Suprapubic skin (tissue), 4 donors: ENCODE measurements around the gene PLXNA2.

Source experiments
- EP300 ChIP-seq: sonication (generic); formaldehyde crosslinking; IDR thresholded peaks from one replicate; pipeline ENCODE4 v1.6.1; 2017; ENCODE audit warnings: antibody characterized with exemption
- POLR2A ChIP-seq, 2 donors: fragments of 450-650 bp; IDR thresholded peaks; one replicate each; pipeline ENCODE4 v1.6.1; 2017; ENCODE audit warnings: antibody characterized with exemption in 2 of 2, mild to moderate bottlenecking in 2 of 2, moderate library complexity in 2 of 2
- POLR2AphosphoS5 ChIP-seq, 3 donors: sonication (generic); formaldehyde crosslinking; IDR thresholded peaks; one replicate each; pipeline ENCODE4 v1.6.1; 2017; ENCODE audit warnings: antibody characterized with exemption in 3 of 3
- TF ChIP-seq, protein P1 (sequence below), 2 donors: fragments of 200-600 bp in 1 of 2; fragments of 450-650 bp in 1 of 2; sonication (generic) in 1 of 2; IDR thresholded peaks; one replicate each; pipeline ENCODE4 v1.5.1; 2016 to 2019; ENCODE audit warnings: antibody characterized with exemption in 2 of 2, mild to moderate bottlenecking in 1 of 2, moderate library complexity in 1 of 2

DNA sequence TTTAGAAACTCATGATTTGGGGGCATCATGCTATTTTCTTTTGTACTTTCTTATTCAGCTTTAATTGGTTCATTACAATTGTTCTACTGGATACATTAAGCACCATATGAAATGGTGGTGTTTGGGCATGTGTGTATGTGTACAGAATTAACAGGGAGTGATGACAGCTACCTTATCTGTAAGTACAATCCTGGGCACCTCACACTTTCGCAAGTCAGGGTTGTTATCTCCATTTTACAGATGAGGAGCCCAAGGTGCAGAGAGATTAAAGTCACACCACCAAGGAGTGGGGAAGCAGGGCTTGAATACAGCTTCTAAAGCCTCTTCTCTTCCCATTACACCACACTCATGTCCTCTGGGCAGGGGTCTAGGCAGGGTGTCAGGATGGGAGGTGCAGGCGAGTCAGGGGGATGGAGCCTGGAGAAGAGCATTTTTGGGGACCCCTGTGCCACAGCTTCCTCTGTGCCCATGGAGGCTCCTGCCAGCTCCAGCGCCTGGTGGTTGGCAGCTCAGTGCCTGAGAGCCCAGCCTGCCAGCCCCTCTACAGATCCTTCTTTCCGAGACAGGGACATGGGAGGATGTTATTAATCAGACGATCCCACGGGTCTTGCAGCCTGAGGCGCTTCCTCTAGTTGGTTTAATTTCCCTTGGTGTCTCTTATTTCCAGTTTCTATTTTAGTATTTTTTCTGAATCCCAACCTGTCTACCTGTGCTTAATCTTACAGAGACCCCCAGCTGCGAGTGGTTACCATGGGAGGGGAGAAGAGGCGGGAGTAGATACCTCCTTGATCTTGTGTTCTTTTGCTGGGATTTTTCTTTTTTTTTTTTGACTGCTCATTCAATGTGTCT is 207.0 kb downstream of the PLXNA2 start:
- no peak for TF ChIP-seq POLR2AphosphoS5 (IDR thresholded peaks at IDR 0.05)
- TF ChIP-seq, protein P1, sequence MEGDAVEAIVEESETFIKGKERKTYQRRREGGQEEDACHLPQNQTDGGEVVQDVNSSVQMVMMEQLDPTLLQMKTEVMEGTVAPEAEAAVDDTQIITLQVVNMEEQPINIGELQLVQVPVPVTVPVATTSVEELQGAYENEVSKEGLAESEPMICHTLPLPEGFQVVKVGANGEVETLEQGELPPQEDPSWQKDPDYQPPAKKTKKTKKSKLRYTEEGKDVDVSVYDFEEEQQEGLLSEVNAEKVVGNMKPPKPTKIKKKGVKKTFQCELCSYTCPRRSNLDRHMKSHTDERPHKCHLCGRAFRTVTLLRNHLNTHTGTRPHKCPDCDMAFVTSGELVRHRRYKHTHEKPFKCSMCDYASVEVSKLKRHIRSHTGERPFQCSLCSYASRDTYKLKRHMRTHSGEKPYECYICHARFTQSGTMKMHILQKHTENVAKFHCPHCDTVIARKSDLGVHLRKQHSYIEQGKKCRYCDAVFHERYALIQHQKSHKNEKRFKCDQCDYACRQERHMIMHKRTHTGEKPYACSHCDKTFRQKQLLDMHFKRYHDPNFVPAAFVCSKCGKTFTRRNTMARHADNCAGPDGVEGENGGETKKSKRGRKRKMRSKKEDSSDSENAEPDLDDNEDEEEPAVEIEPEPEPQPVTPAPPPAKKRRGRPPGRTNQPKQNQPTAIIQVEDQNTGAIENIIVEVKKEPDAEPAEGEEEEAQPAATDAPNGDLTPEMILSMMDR (IDR thresholded peaks at IDR 0.05): no peak
- TF ChIP-seq POLR2A (IDR thresholded peaks at IDR 0.05): no peak
- TF ChIP-seq EP300: no peak
